Kidney (tissue), 14 donors: ENCODE measurements around the gene FUT9. TPM values are rescaled to one million over a fixed set of nuclear protein-coding genes. Genes with fewer than 3 reads are reported as not detected.

Experiments used
- DNase-seq, 5 donors: peaks; one replicate each; pipeline ENCODE4 v3.0.0-alpha.2; 2013 to 2020
- FAIRE-seq: peaks from 2 replicates; lab custom pipeline; 2012; peaks lifted over from hg19 to GRCh38; lab: Jason Lieb, UNC
- H3K27ac ChIP-seq, 2 donors: one replicate each; pipeline ENCODE4 v1.7.0; 2013; ENCODE audit warnings: low read depth in 2 of 2, low read length in 2 of 2, inconsistent platforms in 1 of 2
- H3K27me3 ChIP-seq: one replicate; pipeline ENCODE4 v1.7.1; 2013; ENCODE audit warnings: low read length, inconsistent platforms; ENCODE audit not compliant: control insufficient read depth, insufficient read depth
- H3K36me3 ChIP-seq, 3 donors: one replicate each; pipeline versions ENCODE4 v1.7.0 to v1.7.1; 2013; ENCODE audit warnings: low read length in 3 of 3, control low read depth in 1 of 3, inconsistent platforms in 1 of 3; ENCODE audit not compliant: insufficient read depth in 3 of 3, control insufficient read depth in 2 of 3
- H3K4me1 ChIP-seq, 3 donors: one replicate each; pipeline versions ENCODE4 v1.7.0 to v1.7.1; 2013; ENCODE audit warnings: low read length in 3 of 3, inconsistent platforms in 1 of 3, low read depth in 1 of 3; ENCODE audit not compliant: control insufficient read depth in 2 of 3, insufficient read depth in 2 of 3
- H3K4me3 ChIP-seq, 3 donors: one replicate each; pipeline versions ENCODE4 v1.7.0 to v1.8.1; 2013; ENCODE audit warnings: low read length in 3 of 3, control low read depth in 1 of 3, inconsistent platforms in 1 of 3
- H3K9ac ChIP-seq, 3 donors: one replicate each; pipeline versions ENCODE4 v1.7.0 to v1.7.1; 2013; ENCODE audit warnings: low read length in 3 of 3, control low read depth in 1 of 3, inconsistent platforms in 1 of 3
- H3K9me3 ChIP-seq, 3 donors: one replicate each; pipeline versions ENCODE4 v1.7.0 to v1.7.1; 2013; ENCODE audit warnings: low read length in 3 of 3, control low read depth in 1 of 3, inconsistent platforms in 1 of 3; ENCODE audit not compliant: control insufficient read depth in 2 of 3, insufficient read depth in 1 of 3
- intact Hi-C: fragments of 100-400 bp; cut with DNase I; formaldehyde crosslinking; loops from one replicate; pipeline ENCODE4 v1.11.1; 2022
- polyA plus RNA-seq: library from polyadenylated mRNA; stranded (reverse); fragments of 350-450 nt; fragmentation: Illumina TruSeq; extraction: RNeasy Lipid Tissue Mini Kit (QIAGEN cat#74804); gene quantifications from one replicate; pipeline ENCODE4 v1.2.3, GENCODE V29; 2014; ENCODE audit warnings: low read depth, low replicate concordance; ENCODE audit not compliant: insufficient read depth
- total RNA-seq: library from RNA; stranded (reverse); fragmentation: NEBNext Ultra II Directional; extraction: Animal tissue kit (Norgen Biotek cat#: 25700); gene quantifications from one replicate; pipeline ENCODE4 v1.2.1, GENCODE V29; 2021
- TF ChIP-seq, protein P1 (sequence below): IDR thresholded peaks from 3 replicates; pipeline ENCODE4 v1.5.1; 2012; ENCODE audit warnings: mild to moderate bottlenecking, moderate library complexity, borderline replicate concordance; ENCODE audit not compliant: insufficient read depth; ENCODE audit errors: extremely low read depth
- donor health status: control.
- donor health status: control.
- donor health status: control.
- donor health status: control.
- donor health status: control.
- donor health status: DM: yes; HTN: yes; CAD: no.
- donor health status: Normal renal cell carcinoma (clear cell type).

Gene FUT9
- total and polyA plus RNA-seq, 2 donors from 2014 or later, result 0.06 to 0.13 TPM

- H3K4me1 ChIP-seq, result no peaks in the 10 kb centered on the region
- H3K27me3 ChIP-seq, result no peaks in the 10 kb centered on the region
- no peak overlapping the region for H3K4me3 ChIP-seq
- DNase-seq, result no peak
- TF ChIP-seq, protein P1, sequence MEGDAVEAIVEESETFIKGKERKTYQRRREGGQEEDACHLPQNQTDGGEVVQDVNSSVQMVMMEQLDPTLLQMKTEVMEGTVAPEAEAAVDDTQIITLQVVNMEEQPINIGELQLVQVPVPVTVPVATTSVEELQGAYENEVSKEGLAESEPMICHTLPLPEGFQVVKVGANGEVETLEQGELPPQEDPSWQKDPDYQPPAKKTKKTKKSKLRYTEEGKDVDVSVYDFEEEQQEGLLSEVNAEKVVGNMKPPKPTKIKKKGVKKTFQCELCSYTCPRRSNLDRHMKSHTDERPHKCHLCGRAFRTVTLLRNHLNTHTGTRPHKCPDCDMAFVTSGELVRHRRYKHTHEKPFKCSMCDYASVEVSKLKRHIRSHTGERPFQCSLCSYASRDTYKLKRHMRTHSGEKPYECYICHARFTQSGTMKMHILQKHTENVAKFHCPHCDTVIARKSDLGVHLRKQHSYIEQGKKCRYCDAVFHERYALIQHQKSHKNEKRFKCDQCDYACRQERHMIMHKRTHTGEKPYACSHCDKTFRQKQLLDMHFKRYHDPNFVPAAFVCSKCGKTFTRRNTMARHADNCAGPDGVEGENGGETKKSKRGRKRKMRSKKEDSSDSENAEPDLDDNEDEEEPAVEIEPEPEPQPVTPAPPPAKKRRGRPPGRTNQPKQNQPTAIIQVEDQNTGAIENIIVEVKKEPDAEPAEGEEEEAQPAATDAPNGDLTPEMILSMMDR, result no peak
- no peak overlapping the region for H3K9ac ChIP-seq
- no peak for FAIRE-seq
- H3K9me3 ChIP-seq, result no peaks in the 10 kb centered on the region
- H3K27ac ChIP-seq, result no peak overlapping the region
- no peaks in the 10 kb centered on the region for H3K36me3 ChIP-seq
- intact Hi-C loops, result no loop called here
Measured at GRCh38 chr6:96058082-96058481, 42.3 kb downstream of the FUT9 start.

GRCh38 chr6:96059586-96059985 is 43.8 kb downstream of the FUT9 start:
- TF ChIP-seq, protein P1, result no peak
- Histone ChIP-seq H3K27ac (no peak overlapping the region), H3K9ac (no peak overlapping the region), H3K27me3 (no peaks in the 10 kb centered on the region), H3K9me3 (no peaks in the 10 kb centered on the region), H3K4me1 (no peaks in the 10 kb centered on the region), H3K4me3 (no peak overlapping the region), H3K36me3 (no peaks in the 10 kb centered on the region)
- intact Hi-C loops, result no loop called here
- FAIRE-seq (no peak), DNase-seq (no peak)

DNA sequence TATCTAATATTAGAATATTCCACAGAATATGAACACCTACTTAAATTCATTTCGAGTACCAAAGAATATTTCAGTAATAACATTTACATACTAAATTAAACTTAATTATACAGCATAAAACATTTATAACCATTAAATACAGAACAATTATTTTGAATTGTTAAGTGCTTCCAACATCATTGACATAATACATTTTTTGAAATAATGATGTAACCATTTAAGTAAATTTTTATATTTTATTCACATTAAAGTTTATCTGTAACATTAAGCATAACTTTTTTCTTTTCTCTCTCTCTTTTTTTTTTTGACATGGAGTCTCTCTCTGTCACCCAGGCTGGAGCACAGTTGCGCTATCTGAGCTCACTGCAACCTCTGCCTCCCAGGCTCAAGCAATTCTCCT is 44.5 kb downstream of the FUT9 start:
- no peaks in the 10 kb centered on the region for H3K4me1 ChIP-seq
- no peak overlapping the region for H3K27ac ChIP-seq
- H3K27me3 ChIP-seq, result no peaks in the 10 kb centered on the region
- H3K4me3 ChIP-seq, result no peak overlapping the region
- no peak for DNase-seq
- H3K9ac ChIP-seq, result no peak overlapping the region
- TF ChIP-seq, protein P1, result no peak
- intact Hi-C loops, result no loop called here
- no peak for FAIRE-seq
- no peaks in the 10 kb centered on the region for H3K36me3 ChIP-seq
- H3K9me3 ChIP-seq, result no peaks in the 10 kb centered on the region

DNA sequence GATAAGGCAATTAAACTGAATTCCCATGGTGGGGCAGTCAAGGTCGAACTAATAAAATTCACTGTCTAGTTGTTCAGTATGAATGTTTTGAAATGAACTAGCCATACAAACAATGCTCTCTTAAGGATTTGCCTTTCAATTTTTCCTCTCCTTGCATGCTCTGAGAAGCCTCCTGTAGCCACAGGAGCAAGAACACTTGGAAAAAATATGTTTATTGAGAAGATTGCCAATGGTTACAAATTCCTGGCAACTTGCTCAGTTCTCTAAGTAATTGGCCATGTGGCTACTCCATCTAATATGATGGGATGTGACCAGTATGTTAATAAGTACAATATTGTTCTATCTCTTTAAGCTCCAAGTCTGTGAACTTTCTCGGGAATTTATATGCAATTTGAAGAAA is 49.4 kb downstream of the FUT9 start:
- DNase-seq (no peak), FAIRE-seq (no peak)
- no peaks in the 10 kb centered on the region for H3K36me3 ChIP-seq
- no peaks in the 10 kb centered on the region for H3K9me3 ChIP-seq
- H3K9ac ChIP-seq, result no peak overlapping the region
- H3K27me3 ChIP-seq, result no peaks in the 10 kb centered on the region
- no peak overlapping the region for H3K27ac ChIP-seq
- H3K4me1 ChIP-seq, result no peaks in the 10 kb centered on the region
- H3K4me3 ChIP-seq, result no peak overlapping the region
- TF ChIP-seq, protein P1, result no peak
- intact Hi-C loops, result no loop called here
